H1 (cell line): ENCODE results near the gene CYLD. TPM values are rescaled to one million over a fixed set of nuclear protein-coding genes. Genes with fewer than 3 reads are reported as not detected.

Experiments
- CTCF ChIA-PET: fragments of 300-600 bp; sonication (Branson Sonifier 250); formaldehyde crosslinking; loops from one replicate; lab custom pipeline; 2021; ENCODE audit not compliant: partially characterized antibody; lab: Charles Lee
- POLR2A ChIA-PET: fragments of 300-600 bp; sonication (Branson Sonifier 250); formaldehyde crosslinking; loops from one replicate; lab custom pipeline; 2021; ENCODE audit warnings: inconsistent platforms; ENCODE audit not compliant: partially characterized antibody; lab: Charles Lee
- DNase-seq, 2 experiments: peaks; one replicate each; pipeline versions ENCODE4 v3.0.0 to v3.0.0-alpha.2; 2010 to 2022; ENCODE audit warnings: low spot score in 2 of 2, low read depth in 1 of 2, mixed read lengths in 1 of 2
- FAIRE-seq: peaks from 2 replicates; lab custom pipeline; 2011; peaks lifted over from hg19 to GRCh38; lab: Jason Lieb, UNC
- H2AFZ ChIP-seq: 2 replicates; pipeline ENCODE4 v1.8.1; 2012; ENCODE audit warnings: low read length, inconsistent platforms
- H2AK5ac ChIP-seq: 2 replicates; pipeline ENCODE4 v1.6.1; 2013; ENCODE audit warnings: low read depth, low read length
- H2BK120ac ChIP-seq: replicated peaks from 2 replicates; pipeline ENCODE3; 2013; ENCODE audit warnings: low read depth, low read length, inconsistent platforms
- H2BK12ac ChIP-seq: 2 replicates; pipeline ENCODE4 v1.6.1; 2013; ENCODE audit warnings: low read depth, low read length
- H2BK15ac ChIP-seq: 2 replicates; pipeline ENCODE4 v1.6.1; 2013; ENCODE audit warnings: low read length
- H2BK20ac ChIP-seq: 2 replicates; pipeline ENCODE4 v1.6.1; 2013; ENCODE audit warnings: low read length
- H2BK5ac ChIP-seq: 2 replicates; pipeline ENCODE4 v1.6.1; 2013; ENCODE audit warnings: low read depth, low read length
- H3K14ac ChIP-seq: 2 replicates; pipeline ENCODE4 v1.6.1; 2013; ENCODE audit warnings: inconsistent platforms; ENCODE audit not compliant: insufficient read length
- H3K18ac ChIP-seq: 2 replicates; pipeline ENCODE4 v1.6.1; 2013; ENCODE audit warnings: low read length; ENCODE audit errors: extremely low read depth
- H3K23ac ChIP-seq: 2 replicates; pipeline ENCODE4 v1.6.1; 2013; ENCODE audit warnings: inconsistent platforms; ENCODE audit not compliant: insufficient read length
- H3K23me2 ChIP-seq: 2 replicates; pipeline ENCODE4 v1.6.1; 2013; ENCODE audit warnings: low read depth, low read length
- H3K27ac ChIP-seq: 2 replicates; pipeline ENCODE4 v1.6.1; 2011; ENCODE audit warnings: low read depth, low read length, inconsistent platforms
- H3K27me3 ChIP-seq, 4 experiments: replicated peaks in 1 of 4; 1 replicate in 1 of 4; 2 replicates in 3 of 4; pipeline versions ENCODE4 v1.6.1 to v1.8.1; 2011 to 2013; ENCODE audit warnings: low read length in 3 of 4, mild to moderate bottlenecking in 3 of 4, inconsistent platforms in 2 of 4, mixed read lengths in 2 of 4, moderate library complexity in 1 of 4; ENCODE audit not compliant: control insufficient read depth in 3 of 4, insufficient read depth in 3 of 4; ENCODE audit errors: extremely low read depth in 1 of 4
- H3K36me3 ChIP-seq, 4 experiments: 2 replicates each; pipeline versions ENCODE4 v1.6.1 to v1.8.1; 2011 to 2013; ENCODE audit warnings: mild to moderate bottlenecking in 4 of 4, low read length in 3 of 4, moderate library complexity in 2 of 4, control low read depth in 1 of 4, inconsistent platforms in 1 of 4; ENCODE audit not compliant: insufficient read depth in 4 of 4, control insufficient read depth in 2 of 4
- H3K4ac ChIP-seq: replicated peaks from 2 replicates; pipeline ENCODE3; 2013; ENCODE audit warnings: low read length, low read depth, mixed read lengths, inconsistent platforms; ENCODE audit not compliant: insufficient read length
- H3K4me1 ChIP-seq, 4 experiments: replicated peaks in 1 of 4; 1 replicate in 1 of 4; 2 replicates in 3 of 4; pipeline versions ENCODE4 v1.6.1 to v1.8.1; 2011 to 2013; ENCODE audit warnings: low read length in 3 of 4, inconsistent platforms in 2 of 4, mixed read lengths in 1 of 4; ENCODE audit not compliant: insufficient read depth in 4 of 4, control insufficient read depth in 3 of 4
- H3K4me2 ChIP-seq, 2 experiments: 2 replicates each; pipeline versions ENCODE4 v1.6.1 to v1.8.1; 2011 to 2013; ENCODE audit warnings: low read depth in 2 of 2, low read length in 2 of 2, control low read depth in 1 of 2, inconsistent platforms in 1 of 2, mild to moderate bottlenecking in 1 of 2; ENCODE audit not compliant: insufficient read depth in 1 of 2
- H3K4me3 ChIP-seq, 4 experiments: fragments of 200-600, 300-600 bp in 1 of 4; sonication (generic), shearing (Covaris generic), sonication (Bioruptor Twin) in 1 of 4; 2 replicates each; pipeline versions ENCODE4 v1.5.1 to v1.8.1; 2011 to 2016; ENCODE audit warnings: low read length in 4 of 4, low read depth in 3 of 4, control low read depth in 2 of 4, inconsistent platforms in 2 of 4, mild to moderate bottlenecking in 2 of 4, mixed read lengths in 1 of 4, moderate library complexity in 1 of 4; ENCODE audit not compliant: insufficient read depth in 2 of 4; ENCODE audit errors: extremely low read depth in 1 of 4
- H3K56ac ChIP-seq: replicated peaks from 2 replicates; pipeline ENCODE3; 2013; ENCODE audit warnings: low read depth, mild to moderate bottlenecking, mixed read lengths, low read length, inconsistent platforms; ENCODE audit not compliant: insufficient read length
- H3K79me1 ChIP-seq: 2 replicates; pipeline ENCODE4 v1.6.1; 2013; ENCODE audit warnings: low read depth, low read length, control low read depth
- H3K79me2 ChIP-seq, 2 experiments: 2 replicates each; pipeline versions ENCODE4 v1.6.1 to v1.8.1; 2012 to 2013; ENCODE audit warnings: low read length in 2 of 2, mild to moderate bottlenecking in 2 of 2, inconsistent platforms in 1 of 2; ENCODE audit not compliant: insufficient read depth in 2 of 2, control insufficient read depth in 1 of 2
- H3K9ac ChIP-seq, 4 experiments: replicated peaks in 1 of 4; 1 replicate in 1 of 4; 2 replicates in 3 of 4; pipeline versions ENCODE4 v1.6.1 to v1.8.1; 2011 to 2013; ENCODE audit warnings: low read depth in 3 of 4, low read length in 3 of 4, control low read depth in 2 of 4, mild to moderate bottlenecking in 2 of 4, moderate library complexity in 2 of 4, inconsistent platforms in 1 of 4; ENCODE audit errors: extremely low read depth in 1 of 4
- H3K9me3 ChIP-seq, 2 experiments: 2 replicates each; pipeline versions ENCODE4 v1.6.1 to v1.8.1; 2012 to 2013; ENCODE audit warnings: mild to moderate bottlenecking in 2 of 2, moderate library complexity in 2 of 2, control low read depth in 1 of 2, inconsistent platforms in 1 of 2, low read depth in 1 of 2, low read length in 1 of 2, mixed read lengths in 1 of 2; ENCODE audit not compliant: insufficient read depth in 2 of 2
- H4K20me1 ChIP-seq, 2 experiments: replicated peaks in 1 of 2; 2 replicates each; pipeline versions ENCODE3 to v1.8.1; 2011 to 2013; ENCODE audit warnings: inconsistent platforms in 2 of 2, low read length in 2 of 2, mild to moderate bottlenecking in 1 of 2; ENCODE audit not compliant: insufficient read depth in 2 of 2, control insufficient read depth in 1 of 2
- H4K5ac ChIP-seq: 2 replicates; pipeline ENCODE4 v1.6.1; 2013; ENCODE audit warnings: low read length, low read depth, mixed read lengths, inconsistent platforms; ENCODE audit not compliant: insufficient read length
- H4K8ac ChIP-seq: 2 replicates; pipeline ENCODE4 v1.8.0; 2013; ENCODE audit warnings: mild to moderate bottlenecking, moderate library complexity, low read length, inconsistent platforms; ENCODE audit not compliant: insufficient read depth; ENCODE audit errors: extremely low read depth
- H4K91ac ChIP-seq: replicated peaks from 2 replicates; pipeline ENCODE3; 2013; ENCODE audit warnings: low read length, mixed read lengths, inconsistent platforms; ENCODE audit not compliant: insufficient read length
- TAF7 ChIP-seq: optimal IDR thresholded peaks from 2 replicates; pipeline ENCODE3; 2011; ENCODE audit warnings: low read depth, mild to moderate bottlenecking, inconsistent platforms, low read length, moderate library complexity, borderline replicate concordance
- WGBS, 2 experiments: shearing (Covaris generic) in 1 of 2; methylation state at CpG; one replicate each; pipeline versions ENCODE4 v1.1.6 to v1.1.7; 2013 to 2015; ENCODE audit warnings: low lambda C conversion rate in 2 of 2, mixed read lengths in 2 of 2, inconsistent platforms in 1 of 2, low coverage in 1 of 2, missing lambda C conversion rate in 1 of 2; ENCODE audit not compliant: insufficient replicate concordance in 2 of 2, insufficient coverage in 1 of 2, insufficient read length in 1 of 2; ENCODE audit errors: extremely low coverage in 1 of 2, missing lambda C conversion rate in 1 of 2; 5-methylcytosine and 5-hydroxymethylcytosine counted together
- polyA plus RNA-seq, 7 experiments: library from polyadenylated mRNA; depleted of rRNA in 3 of 7; stranded (reverse) in 5 of 7; unstranded in 2 of 7; fragments of >200 nt in 5 of 7; fragments of 200-250 nt in 2 of 7; gene quantifications; 1 replicate in 5 of 7; 2 replicates in 1 of 7; 4 replicates in 1 of 7; pipeline versions ENCODE4 v1.2.1 to v1.2.3, GENCODE V29; 2011 to 2013; ENCODE audit warnings: missing spikeins in 2 of 7, mixed read lengths in 2 of 7
- total RNA-seq: library from RNA; stranded (reverse); fragmentation: NEBNext Ultra II Directional; extraction: Animal tissue kit (Norgen Biotek cat#: 25700); gene quantifications from 2 replicates; pipeline ENCODE4 v1.2.1, GENCODE V29; 2021
- TF ChIP-seq, protein P1 (sequence below): IDR thresholded peaks from 2 replicates; pipeline ENCODE4 v1.6.1; 2012; ENCODE audit warnings: inconsistent platforms

CYLD gene
- total and polyA plus RNA-seq, 2 of the 8 experiments (the other 6 are each of a cell fraction or from before 2014, with no cell fraction given) = 3.7 to 18.8 TPM

DNA sequence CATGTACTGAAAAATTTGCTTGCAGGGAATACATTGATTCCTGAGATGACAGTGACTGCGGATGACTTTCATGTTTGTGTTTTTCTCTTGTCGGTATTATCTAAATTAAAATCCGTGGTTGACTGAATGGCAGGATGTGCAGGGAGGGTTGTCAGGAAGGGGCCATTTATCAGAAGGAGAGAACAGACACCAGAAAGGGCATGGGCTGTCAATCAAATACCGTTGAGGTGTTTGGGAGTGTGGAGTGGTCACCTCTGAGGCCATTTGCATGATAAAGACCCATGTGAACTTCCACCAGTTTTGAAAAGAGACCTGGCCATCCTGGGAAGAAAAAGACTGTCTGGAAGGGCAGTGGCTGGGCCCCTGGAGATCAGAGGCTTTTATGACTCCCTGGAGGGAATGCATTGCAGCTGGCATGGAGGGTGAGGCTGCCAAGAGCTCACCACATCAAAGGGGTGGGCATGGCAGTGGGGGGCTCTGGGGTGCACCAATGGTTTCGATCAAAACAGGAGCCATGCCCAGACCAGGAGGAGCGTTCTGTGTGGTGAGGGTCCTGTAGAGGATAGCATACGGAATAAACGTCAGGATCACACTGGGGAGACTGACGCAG, 67.1 kb downstream of the CYLD start:
- CTCF ChIA-PET = interaction anchor here (0.8 to 1.9 kb wide), 4 partner anchors 14 to 241 kb away, joined by 3 to 5 read pairs (median 4); no protein-coding TSS in a partner anchor
- TF ChIP-seq TAF7 = no peak
- TF ChIP-seq, protein P1, sequence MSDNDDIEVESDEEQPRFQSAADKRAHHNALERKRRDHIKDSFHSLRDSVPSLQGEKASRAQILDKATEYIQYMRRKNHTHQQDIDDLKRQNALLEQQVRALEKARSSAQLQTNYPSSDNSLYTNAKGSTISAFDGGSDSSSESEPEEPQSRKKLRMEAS = no peak

More for the DNA sequence above, 67.1 kb downstream of the CYLD start:
- Histone ChIP-seq H4K8ac (no peak overlapping the region), H3K23ac (no peak overlapping the region), H2BK15ac (no peak overlapping the region), H3K79me1 (no peaks in the 10 kb centered on the region), H2BK12ac (no peak overlapping the region), H3K23me2 (0 out of 2 replicates have a peak, but pooled peaks cover 2% of the 10 kb centered on the region), H3K27ac (no peak overlapping the region), H3K4me2 (no peak overlapping the region), H3K9me3 (no peaks in the 10 kb centered on the region), H3K4me3 (no peak overlapping the region), H3K27me3 (no peaks in the 10 kb centered on the region), H4K5ac (no peak overlapping the region), H3K14ac (no peak overlapping the region), H2BK20ac (no peak overlapping the region), H3K36me3 (no peaks in the 10 kb centered on the region), H2AFZ (no peak overlapping the region), H3K56ac (no peak overlapping the region), H3K9ac (no peak overlapping the region), H4K91ac (no peak overlapping the region), H3K4ac (no peak overlapping the region), H2AK5ac (no peak overlapping the region), H3K79me2 (no peaks in the 10 kb centered on the region), H2BK5ac (no peak overlapping the region), H4K20me1 (no peaks in the 10 kb centered on the region), H3K4me1 (peaks cover 0 to 5% (median 0%) of the 10 kb centered on the region in 4 experiments; a peak in 2 of 7 replicates), H3K18ac (no peak overlapping the region), H2BK120ac (no peak overlapping the region)
- POLR2A ChIA-PET = no interaction called here
- WGBS, 2 experiments = 87% methylated on average over 9 of the region's 9 CpGs; no CpG with 5 or more reads in 1 of the 2 experiments
- FAIRE-seq (no peak), DNase-seq (no peak)
